HG02840 (cell line): Measurements from ENCODE around the gene IFRD2.
"Not testable (repeated sequence)": the region's sequence is repeated elsewhere in the genome, so short reads cannot be mapped to it uniquely, and the experiment has no call there.

Source experiments
- ATAC-seq: cut with Tn5 transposase; IDR thresholded peaks from one replicate; pipeline ENCODE4 v1.9.1; 2021; ENCODE audit warnings: mild to moderate bottlenecking, moderate library complexity, moderate number of reproducible peaks; ENCODE audit not compliant: unreplicated experiment, low FRiP score

IFRD2 gene

GRCh38 chr3:50288387-50289007 is 3.7 kb downstream of the IFRD2 start:
- ATAC-seq = no peak

- ATAC-seq = no peak
Measured at GRCh38 chr3:50287262-50287661, 5.0 kb downstream of the IFRD2 start.

DNA sequence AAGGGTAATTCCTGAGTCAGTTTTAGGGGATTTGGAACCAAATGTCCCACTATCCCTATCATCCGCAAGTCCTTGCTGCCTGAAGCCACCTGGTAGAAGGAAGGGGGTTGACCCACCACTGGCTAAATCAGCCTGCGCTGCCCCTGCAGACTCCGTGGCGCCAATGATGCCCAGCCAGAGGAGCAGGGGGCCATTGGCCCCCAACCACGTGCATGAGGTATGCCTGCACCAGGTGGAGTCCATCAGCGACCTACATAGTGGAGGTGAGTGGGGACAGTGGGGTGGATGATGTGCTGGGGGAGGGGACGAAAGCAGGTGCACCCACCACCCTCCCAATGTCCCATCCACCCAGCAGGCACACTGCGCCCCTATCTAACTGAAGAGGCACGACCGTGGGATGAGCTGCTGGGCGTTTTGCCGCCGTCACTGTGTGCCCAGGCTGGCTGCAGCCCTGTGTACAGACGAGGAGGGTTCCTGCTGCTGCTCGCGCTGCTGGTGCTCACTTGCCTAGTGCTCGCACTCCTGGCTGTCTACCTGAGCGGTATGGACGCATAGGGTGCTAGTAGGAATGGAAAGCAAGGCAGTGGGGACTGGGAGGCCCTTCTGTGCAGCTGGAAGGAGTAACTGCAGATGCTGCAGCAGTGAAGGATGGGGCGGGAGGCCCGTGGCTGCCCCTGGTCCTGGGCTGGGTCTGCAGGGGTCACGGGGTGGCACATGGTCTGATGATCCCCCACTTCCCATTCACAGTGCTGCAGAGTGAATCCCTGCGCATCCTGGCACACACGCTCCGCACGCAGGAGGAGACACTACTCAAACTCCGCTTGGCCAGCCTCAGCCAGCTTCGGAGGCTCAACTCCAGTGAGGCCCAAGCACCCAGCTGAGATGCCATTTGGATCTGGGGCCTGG is 5.7 kb downstream of the IFRD2 start:
- no peak for ATAC-seq

DNA sequence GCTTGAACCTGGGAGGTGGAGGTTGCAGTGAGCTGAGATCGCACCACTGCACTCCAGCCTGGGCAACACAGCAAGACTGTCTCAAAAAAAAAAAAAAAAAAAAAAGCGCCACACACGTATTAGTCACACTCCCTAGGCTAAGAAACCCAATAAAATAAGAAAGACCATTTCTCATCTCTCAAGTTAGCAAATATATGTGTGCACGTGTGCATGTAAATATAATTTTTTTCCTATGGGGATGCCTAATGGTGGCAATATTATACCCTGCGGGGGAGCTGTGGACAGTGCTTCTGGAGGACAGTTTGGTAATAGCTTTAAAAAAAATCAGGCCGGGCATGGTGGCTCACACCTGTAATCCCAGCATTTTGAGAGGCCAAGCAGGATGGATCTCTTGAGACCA is 8.1 kb downstream of the IFRD2 start:
- ATAC-seq = not testable (repeated sequence)

- ATAC-seq = no peak
Measured at GRCh38 chr3:50279255-50280016, 12.8 kb downstream of the IFRD2 start.

DNA sequence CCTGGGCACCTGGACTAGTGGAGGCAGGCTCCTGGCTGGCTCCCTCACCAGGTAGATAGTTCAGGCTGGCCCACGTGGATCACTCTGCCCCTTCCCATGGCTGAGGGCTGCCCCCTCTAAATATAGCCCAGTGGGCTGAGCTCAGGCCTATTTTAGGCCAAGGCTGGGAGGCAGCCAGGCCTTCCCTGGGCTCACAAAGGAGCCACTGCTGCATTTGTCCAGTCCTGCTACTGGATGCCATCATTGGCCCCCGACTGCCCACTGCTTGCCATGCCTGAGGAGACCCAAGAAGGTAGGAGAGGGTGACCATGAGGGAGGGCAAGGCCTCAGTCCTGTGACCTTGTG is 13.4 kb downstream of the IFRD2 start, which contains the start of gene LSMEM2:
LSMEM2 (plus strand) TSS at position 208 of the 345 bp plus-strand sequence; CDS start at position 235, 27 bp downstream.
- no peak for ATAC-seq

- ATAC-seq = no peak
Measured at GRCh38 chr3:50278123-50278879, 13.9 kb downstream of the IFRD2 start.

DNA sequence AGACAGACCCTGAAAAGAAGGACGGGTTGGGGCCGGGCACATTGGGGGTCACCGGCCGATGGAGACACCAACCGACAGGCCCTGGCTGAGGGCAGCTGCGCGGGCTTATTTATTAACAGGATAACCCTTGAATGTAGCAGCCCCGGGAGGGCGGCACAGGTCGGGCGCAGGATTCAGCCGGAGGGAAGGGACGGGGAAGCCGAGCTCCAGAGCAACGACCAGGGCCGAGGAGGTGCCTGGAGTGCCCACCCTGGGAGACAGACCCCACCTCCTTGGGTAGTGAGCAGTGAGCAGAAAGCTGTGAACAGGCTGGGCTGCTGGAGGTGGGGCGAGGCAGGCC is 15.5 kb downstream of the IFRD2 start:
- ATAC-seq = no peak

- no peak for ATAC-seq
Measured at GRCh38 chr3:50275996-50276761, 16.1 kb downstream of the IFRD2 start.

GRCh38 chr3:50275141-50275995 is 16.9 kb downstream of the IFRD2 start:
- no peak for ATAC-seq

GRCh38 chr3:50274371-50275104 is 17.7 kb downstream of the IFRD2 start:
- no peak for ATAC-seq

GRCh38 chr3:50273689-50274065 is 18.6 kb downstream of the IFRD2 start:
- no peak for ATAC-seq

DNA sequence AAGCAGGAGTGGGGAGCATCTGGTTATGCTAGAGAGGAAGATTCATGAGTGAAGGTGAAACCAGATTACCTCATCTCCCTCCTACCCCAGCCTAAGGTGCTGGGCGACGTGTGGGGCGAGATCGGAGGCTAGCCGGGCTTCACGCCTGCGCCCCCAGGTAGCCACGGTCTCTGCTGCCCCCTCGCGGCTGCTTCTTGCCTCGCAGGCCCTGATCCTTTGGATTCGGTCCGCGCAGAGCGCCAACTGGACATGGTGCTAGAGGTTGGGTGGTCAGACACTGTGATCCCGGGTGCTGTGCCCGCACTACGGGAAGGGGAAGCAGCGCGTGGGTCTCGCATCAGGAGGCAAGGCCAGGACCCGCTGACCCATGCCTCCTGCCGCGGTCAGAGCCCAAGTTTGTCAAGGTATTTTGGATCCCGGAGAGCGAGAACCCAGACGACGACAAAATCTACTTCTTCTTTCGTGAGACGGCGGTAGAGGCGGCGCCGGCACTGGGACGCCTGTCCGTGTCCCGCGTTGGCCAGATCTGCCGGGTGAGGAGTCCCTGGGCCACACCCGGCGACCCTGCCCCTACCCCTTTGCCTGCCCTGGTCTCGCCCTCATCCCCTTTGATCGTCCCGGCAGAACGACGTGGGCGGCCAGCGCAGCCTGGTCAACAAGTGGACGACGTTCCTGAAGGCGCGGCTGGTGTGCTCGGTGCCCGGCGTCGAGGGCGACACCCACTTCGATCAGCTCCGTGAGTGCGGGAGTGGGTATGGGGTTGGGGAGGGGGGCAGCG is 19.1 kb downstream of the IFRD2 start:
- no peak for ATAC-seq

- ATAC-seq = not testable (repeated sequence)
Measured at GRCh38 chr3:50272538-50272910, 19.7 kb downstream of the IFRD2 start.

DNA sequence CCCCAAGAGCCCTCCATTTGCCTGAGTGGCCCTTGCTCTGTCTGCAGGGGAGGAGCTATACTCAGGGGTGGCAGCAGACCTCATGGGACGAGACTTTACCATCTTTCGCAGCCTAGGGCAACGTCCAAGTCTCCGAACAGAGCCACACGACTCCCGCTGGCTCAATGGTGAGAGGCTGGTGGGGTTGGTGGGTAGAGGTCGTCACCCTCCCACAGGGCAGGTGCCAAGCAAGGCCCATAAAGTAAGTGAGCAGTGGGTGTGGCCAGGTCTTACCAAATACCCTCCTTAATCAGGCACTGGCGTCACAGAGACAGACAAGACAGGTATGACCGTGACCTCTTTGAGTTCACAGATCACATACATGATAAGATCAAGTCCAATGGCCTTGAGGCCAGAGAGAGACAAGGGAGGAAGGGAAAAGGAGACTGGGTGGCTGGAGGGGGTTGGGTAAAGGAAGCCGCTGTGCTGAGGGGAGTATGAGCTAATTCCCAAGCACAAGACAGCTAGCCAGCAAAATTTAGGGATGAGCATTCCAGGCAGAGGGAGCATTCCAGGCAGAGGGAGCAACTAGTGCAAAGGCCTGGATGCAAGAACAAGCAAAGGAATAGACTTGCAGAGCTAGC is 20.8 kb downstream of the IFRD2 start:
- ATAC-seq = no peak

GRCh38 chr3:50270422-50271224 is 21.6 kb downstream of the IFRD2 start:
- no peak for ATAC-seq
